RWPE2 (cell line): ENCODE measurements around the gene NXN.

ENCODE experiments used
- ATAC-seq: fragments of 200-7000 bp; cut with Tn5 transposase; 3 replicates; pipeline ENCODE4 v1.9.1; 2021; ENCODE audit warnings: low read depth
- DNase-seq: peaks from one replicate; pipeline ENCODE4 v3.0.0-alpha.2; 2020; ENCODE audit warnings: low spot score
- H3K27ac ChIP-seq: fragments of 450-650 bp; 2 replicates; pipeline ENCODE4 v1.5.1; 2017; ENCODE audit warnings: mild to moderate bottlenecking; ENCODE audit not compliant: poor library complexity, severe bottlenecking
- H3K27me3 ChIP-seq: fragments of 250-450 bp; sonication (Bioruptor Pico); 2 replicates; pipeline ENCODE4 v1.5.1; 2021; ENCODE audit warnings: mild to moderate bottlenecking, moderate library complexity; ENCODE audit not compliant: insufficient read depth, poor library complexity, severe bottlenecking
- H3K36me3 ChIP-seq: fragments of 250-450 bp; sonication (Bioruptor Pico); 2 replicates; pipeline ENCODE4 v1.5.1; 2020; ENCODE audit warnings: low read depth, mild to moderate bottlenecking, moderate library complexity
- H3K4me1 ChIP-seq: fragments of 250-450 bp; sonication (Bioruptor Pico); 2 replicates; pipeline ENCODE4 v1.5.1; 2021; ENCODE audit warnings: mild to moderate bottlenecking, moderate library complexity; ENCODE audit not compliant: insufficient read depth, poor library complexity, severe bottlenecking
- H3K4me3 ChIP-seq: fragments of 250-450 bp; sonication (Bioruptor Pico); 2 replicates; pipeline ENCODE4 v1.5.1; 2021; ENCODE audit warnings: mild to moderate bottlenecking, moderate library complexity; ENCODE audit not compliant: severe bottlenecking
- H3K9me3 ChIP-seq: fragments of 250-450 bp; sonication (Bioruptor Pico); 2 replicates; pipeline ENCODE4 v1.5.1; 2021; ENCODE audit warnings: mild to moderate bottlenecking, moderate library complexity; ENCODE audit not compliant: severe bottlenecking
- TF ChIP-seq, protein P1 (sequence below): fragments of 450-650 bp; IDR thresholded peaks from one replicate; pipeline ENCODE4 v1.5.1; 2017; ENCODE audit warnings: mild to moderate bottlenecking, moderate library complexity; ENCODE audit not compliant: poor library complexity, severe bottlenecking

Gene NXN

DNA sequence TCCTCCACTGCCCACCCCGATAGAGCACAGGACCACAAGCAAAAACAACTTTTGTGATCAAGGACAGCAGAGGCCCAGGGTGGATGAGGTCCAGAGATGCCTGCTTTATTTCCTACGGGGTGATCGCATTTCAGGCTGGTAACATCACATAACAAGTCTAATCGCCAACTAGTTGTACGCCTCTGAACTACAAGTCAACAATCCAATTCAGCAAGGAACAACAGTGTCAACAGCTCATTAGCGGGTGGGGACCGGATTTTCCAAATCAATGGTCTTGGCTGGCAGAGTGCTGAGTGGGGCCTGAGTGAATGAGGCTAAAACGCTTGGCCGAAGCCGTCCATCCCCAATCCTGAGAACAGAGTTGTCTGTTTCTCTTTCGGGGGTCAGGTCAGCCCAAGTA is 180.3 kb downstream of the NXN start:
- Histone ChIP-seq H3K36me3 (peaks cover 35% of the 10 kb centered on the region), H3K4me1 (no peaks in the 10 kb centered on the region), H3K27me3 (no peaks in the 10 kb centered on the region), H3K27ac (no peak overlapping the region), H3K4me3 (no peak overlapping the region), H3K9me3 (no peaks in the 10 kb centered on the region)
- DNase-seq (no peak), ATAC-seq (no peak)
- TF ChIP-seq, protein P1, sequence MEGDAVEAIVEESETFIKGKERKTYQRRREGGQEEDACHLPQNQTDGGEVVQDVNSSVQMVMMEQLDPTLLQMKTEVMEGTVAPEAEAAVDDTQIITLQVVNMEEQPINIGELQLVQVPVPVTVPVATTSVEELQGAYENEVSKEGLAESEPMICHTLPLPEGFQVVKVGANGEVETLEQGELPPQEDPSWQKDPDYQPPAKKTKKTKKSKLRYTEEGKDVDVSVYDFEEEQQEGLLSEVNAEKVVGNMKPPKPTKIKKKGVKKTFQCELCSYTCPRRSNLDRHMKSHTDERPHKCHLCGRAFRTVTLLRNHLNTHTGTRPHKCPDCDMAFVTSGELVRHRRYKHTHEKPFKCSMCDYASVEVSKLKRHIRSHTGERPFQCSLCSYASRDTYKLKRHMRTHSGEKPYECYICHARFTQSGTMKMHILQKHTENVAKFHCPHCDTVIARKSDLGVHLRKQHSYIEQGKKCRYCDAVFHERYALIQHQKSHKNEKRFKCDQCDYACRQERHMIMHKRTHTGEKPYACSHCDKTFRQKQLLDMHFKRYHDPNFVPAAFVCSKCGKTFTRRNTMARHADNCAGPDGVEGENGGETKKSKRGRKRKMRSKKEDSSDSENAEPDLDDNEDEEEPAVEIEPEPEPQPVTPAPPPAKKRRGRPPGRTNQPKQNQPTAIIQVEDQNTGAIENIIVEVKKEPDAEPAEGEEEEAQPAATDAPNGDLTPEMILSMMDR: no peak

DNA sequence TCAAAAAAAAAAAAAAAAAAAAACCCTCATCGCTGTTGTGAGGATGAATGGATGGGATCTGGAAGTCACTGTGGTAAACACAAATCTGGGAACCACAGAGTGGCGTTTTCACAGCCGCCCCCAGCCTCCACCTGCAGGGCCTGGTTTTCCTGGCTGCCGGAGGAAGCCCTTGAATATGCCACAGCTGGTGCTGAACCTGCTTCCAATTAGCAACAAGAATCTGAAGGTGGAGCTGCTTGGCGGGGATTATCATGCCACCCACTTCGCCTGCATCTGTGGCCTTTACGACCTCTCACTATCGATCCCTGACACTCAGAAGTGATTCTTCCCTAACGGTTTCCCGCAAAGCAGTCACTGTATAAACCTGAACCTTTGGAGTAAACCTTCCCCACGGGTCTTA is 181.3 kb downstream of the NXN start:
- H3K9me3 ChIP-seq: no peaks in the 10 kb centered on the region
- H3K27me3 ChIP-seq: no peaks in the 10 kb centered on the region
- H3K27ac ChIP-seq: no peak overlapping the region
- no peak for DNase-seq
- TF ChIP-seq, protein P1: no peak
- no peaks in the 10 kb centered on the region for H3K4me1 ChIP-seq
- H3K36me3 ChIP-seq: peaks cover 28% of the 10 kb centered on the region
- ATAC-seq: no peak
- H3K4me3 ChIP-seq: no peak overlapping the region

DNA sequence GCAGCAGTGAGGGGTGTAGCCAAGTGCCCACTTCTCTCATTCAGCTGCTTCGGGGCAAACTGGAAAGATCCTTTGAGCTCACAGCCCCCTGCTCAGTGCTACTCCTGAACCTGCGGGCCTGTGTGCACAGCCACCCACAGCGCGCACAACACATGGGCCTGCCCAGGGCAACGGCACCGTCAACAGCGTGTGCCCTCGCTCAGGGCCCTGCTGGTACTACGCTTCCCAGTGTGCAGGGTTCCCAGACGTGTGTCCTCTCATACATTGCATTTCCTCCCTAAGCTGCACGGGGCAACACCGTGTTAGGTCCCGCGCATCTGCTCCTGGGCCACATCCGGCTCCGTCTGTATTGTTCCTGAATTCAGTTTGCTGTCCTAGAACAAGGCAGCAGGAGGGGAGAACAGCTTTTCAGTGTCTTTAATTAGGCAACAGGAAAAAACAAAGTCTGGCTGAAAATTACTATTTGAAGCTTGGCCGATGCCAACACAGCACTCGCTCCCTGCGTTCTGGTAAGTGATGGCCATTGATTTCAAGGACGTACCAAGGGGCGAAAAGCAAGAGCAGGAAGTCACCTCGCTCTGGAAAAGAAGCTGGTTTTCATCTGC is 182.2 kb downstream of the NXN start:
- H3K36me3 ChIP-seq: peaks cover 26% of the 10 kb centered on the region
- H3K27ac ChIP-seq: no peak overlapping the region
- H3K4me1 ChIP-seq: no peaks in the 10 kb centered on the region
- no peaks in the 10 kb centered on the region for H3K27me3 ChIP-seq
- TF ChIP-seq, protein P1: no peak
- ATAC-seq (no peak), DNase-seq (no peak)
- no peak overlapping the region for H3K4me3 ChIP-seq
- no peaks in the 10 kb centered on the region for H3K9me3 ChIP-seq

DNA sequence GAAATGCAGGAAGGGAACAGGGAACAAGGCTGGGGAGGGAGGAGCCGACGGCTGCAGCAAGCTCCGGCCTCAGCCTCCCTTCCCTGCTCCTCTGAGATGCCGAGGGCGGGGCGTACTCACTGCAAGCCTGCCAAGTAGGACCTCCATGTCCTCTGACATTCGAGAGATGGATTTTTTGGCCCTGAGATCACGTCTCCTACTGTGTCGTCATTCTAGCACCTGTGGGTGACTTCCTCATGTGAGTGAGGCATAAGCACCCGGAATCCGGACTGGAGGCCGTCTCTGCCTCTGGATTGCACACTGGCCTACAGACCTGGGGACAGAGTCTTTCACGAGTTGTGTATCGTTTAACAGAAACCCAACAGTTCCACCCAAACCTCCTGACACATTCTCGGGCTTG is 183.0 kb downstream of the NXN start:
- peaks cover 27% of the 10 kb centered on the region for H3K36me3 ChIP-seq
- no peak for ATAC-seq
- TF ChIP-seq, protein P1: no peak

DNA sequence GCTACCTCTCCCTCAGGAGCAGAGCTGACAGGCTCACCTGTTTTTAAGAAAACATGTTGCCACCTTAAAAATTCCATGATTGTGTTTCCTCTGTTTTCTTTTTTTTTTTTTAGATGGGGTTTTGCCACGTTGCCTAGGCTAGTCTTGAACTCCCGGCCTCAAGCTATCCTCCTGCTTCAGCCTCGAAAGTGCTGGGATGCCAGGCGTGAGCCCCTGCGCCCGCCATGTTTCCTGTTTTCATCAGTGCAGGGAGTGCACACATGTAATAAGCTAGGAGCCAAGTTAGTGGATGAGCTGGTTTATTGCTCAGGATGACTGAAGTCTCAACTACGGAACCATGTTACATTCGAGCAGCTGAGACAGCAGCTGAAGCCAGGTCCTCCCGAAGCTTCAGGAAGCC is 183.9 kb downstream of the NXN start:
- no peak for ATAC-seq
- Histone ChIP-seq H3K4me3 (no peak overlapping the region), H3K4me1 (no peaks in the 10 kb centered on the region), H3K27me3 (no peaks in the 10 kb centered on the region), H3K27ac (no peak overlapping the region), H3K9me3 (no peaks in the 10 kb centered on the region), H3K36me3 (peaks cover 24% of the 10 kb centered on the region)
- DNase-seq: no peak
- TF ChIP-seq, protein P1: no peak

More for the DNA sequence above, 183.0 kb downstream of the NXN start:
- H3K27ac ChIP-seq: no peak overlapping the region
- no peak for DNase-seq
- no peaks in the 10 kb centered on the region for H3K27me3 ChIP-seq
- no peaks in the 10 kb centered on the region for H3K4me1 ChIP-seq
- no peaks in the 10 kb centered on the region for H3K9me3 ChIP-seq
- no peak overlapping the region for H3K4me3 ChIP-seq
